HepG2 (cell line): ENCODE results near the gene RPGRIP1. TPM values are rescaled to one million over a fixed set of nuclear protein-coding genes. Genes with fewer than 3 reads are reported as not detected.
A peak's percentile ranks its signal among the peaks of the same experiment; 100 is the strongest.

Experiments used
- ATAC-seq: fragments of 200-7000 bp; cut with Tn5 transposase; 3 replicates; pipeline ENCODE4 v1.9.1; 2020; ENCODE audit warnings: mild to moderate bottlenecking, moderate library complexity
- BruUV-seq: library from RNA; stranded (reverse); fragments of 400-500 nt; replicated peaks from 2 replicates; lab custom pipeline; 2021; lab: Mats Ljungman, UMichigan
- CTCF ChIA-PET: fragments of 300-600 bp; formaldehyde crosslinking; extraction: SDS; loops from one replicate; lab custom pipeline; 2021; ENCODE audit warnings: low total read pairs, inconsistent platforms, low intra/inter-chr PET ratio; lab: Yijun Ruan, JAX
- POLR2A ChIA-PET: fragments of 350-600 bp; sonication (Branson Sonifier 250); formaldehyde crosslinking; loops from one replicate; lab custom pipeline; 2020; ENCODE audit warnings: antibody characterized with exemption, inconsistent platforms; lab: Yijun Ruan, JAX
- DNase-seq: peaks from one replicate; pipeline ENCODE4 v3.0.0-alpha.2; 2015; ENCODE audit warnings: low spot score
- FAIRE-seq: peaks from 3 replicates; lab custom pipeline; 2011; peaks lifted over from hg19 to GRCh38; lab: Jason Lieb, UNC
- H2AFZ ChIP-seq: one replicate; pipeline ENCODE4 v1.6.1; 2011; ENCODE audit warnings: low read length, inconsistent platforms
- H3K27ac ChIP-seq: fragments of 300-600 bp; 3 replicates; pipeline ENCODE4 v1.8.0; 2011; ENCODE audit warnings: mixed run types, mild to moderate bottlenecking, mixed read lengths, low read length, inconsistent platforms; ENCODE audit not compliant: insufficient read depth; ENCODE audit errors: extremely low read length
- H3K27me3 ChIP-seq, 2 experiments: fragments of 200-600 bp in 1 of 2; 2 replicates in 1 of 2; 3 replicates in 1 of 2; pipeline versions ENCODE4 v1.6.0 to v1.8.0; 2011; ENCODE audit warnings: low read length in 2 of 2, mild to moderate bottlenecking in 2 of 2, moderate library complexity in 2 of 2, inconsistent platforms in 1 of 2; ENCODE audit not compliant: insufficient read depth in 2 of 2, control insufficient read depth in 1 of 2
- H3K36me3 ChIP-seq, 2 experiments: fragments of 200-600 bp in 1 of 2; replicated peaks in 1 of 2; 2 replicates in 1 of 2; 3 replicates in 1 of 2; pipeline versions ENCODE4 v1.5.1 to v1.8.0; 2011; ENCODE audit warnings: low read length in 2 of 2, inconsistent platforms in 1 of 2; ENCODE audit not compliant: insufficient read depth in 2 of 2, control insufficient read depth in 1 of 2
- H3K4me1 ChIP-seq: 2 replicates; pipeline ENCODE4 v1.5.1; 2012; ENCODE audit warnings: low read length, inconsistent platforms; ENCODE audit not compliant: insufficient read depth
- H3K4me2 ChIP-seq: 2 replicates; pipeline ENCODE4 v1.6.0; 2011; ENCODE audit warnings: low read depth, low read length, inconsistent platforms
- H3K4me3 ChIP-seq, 3 experiments: fragments of 200-600 bp in 1 of 3; sonication (generic), shearing (Covaris generic) in 1 of 3; replicated peaks in 1 of 3; 2 replicates each; pipeline ENCODE4 v1.5.1; 2011 to 2016; ENCODE audit warnings: low read length in 3 of 3, inconsistent platforms in 2 of 3, low read depth in 2 of 3, mild to moderate bottlenecking in 2 of 3, control low read depth in 1 of 3, mixed read lengths in 1 of 3; ENCODE audit not compliant: insufficient read depth in 1 of 3
- H3K79me2 ChIP-seq: one replicate; pipeline ENCODE4 v1.6.1; 2011; ENCODE audit warnings: low read length, inconsistent platforms; ENCODE audit not compliant: insufficient read depth
- H3K9ac ChIP-seq: 2 replicates; pipeline ENCODE4 v1.6.0; 2011; ENCODE audit warnings: mild to moderate bottlenecking, low read depth, low read length, inconsistent platforms; ENCODE audit not compliant: insufficient read depth
- H3K9me3 ChIP-seq: 2 replicates; pipeline ENCODE4 v1.5.1; 2012; ENCODE audit warnings: mild to moderate bottlenecking, low read length
- H4K20me1 ChIP-seq: 2 replicates; pipeline ENCODE4 v1.6.0; 2011; ENCODE audit warnings: inconsistent platforms, mild to moderate bottlenecking, low read length, moderate library complexity; ENCODE audit not compliant: insufficient read depth
- ELF1 ChIP-seq: sonication (generic); formaldehyde crosslinking; IDR thresholded peaks from 2 replicates; pipeline ENCODE4 v1.4.0; 2020; ENCODE audit warnings: missing genetic modification reagents
- ELF3 ChIP-seq: IDR thresholded peaks from 2 replicates; pipeline ENCODE4 v1.6.1; 2016; ENCODE audit warnings: missing genetic modification reagents, missing compliant biosample characterization
- FOXJ3 ChIP-seq: sonication (generic); formaldehyde crosslinking; IDR thresholded peaks from 2 replicates; pipeline ENCODE4 v1.4.0; 2020; ENCODE audit warnings: missing genetic modification reagents, mild to moderate bottlenecking, borderline replicate concordance
- LCORL ChIP-seq, 2 experiments: fragments of 450-650 bp in 1 of 2; sonication (generic) in 1 of 2; formaldehyde crosslinking in 1 of 2; IDR thresholded peaks; 2 replicates each; pipeline versions ENCODE4 v1.5.0 to v1.6.1; 2017 to 2020; ENCODE audit warnings: antibody characterized with exemption in 1 of 2, missing genetic modification reagents in 1 of 2
- MIXL1 ChIP-seq: IDR thresholded peaks from 2 replicates; pipeline ENCODE4 v1.6.1; 2016
- MYNN ChIP-seq: sonication (generic); formaldehyde crosslinking; IDR thresholded peaks from 2 replicates; pipeline ENCODE4 v1.4.0; 2020; ENCODE audit warnings: mild to moderate bottlenecking, low read depth, missing genetic modification reagents
- SMAD3 ChIP-seq: sonication (generic); formaldehyde crosslinking; IDR thresholded peaks from 2 replicates; pipeline ENCODE4 v1.4.0; 2020; ENCODE audit warnings: missing genetic modification reagents
- SP140L ChIP-seq: sonication (generic); formaldehyde crosslinking; IDR thresholded peaks from 2 replicates; pipeline ENCODE4 v1.4.0; 2020; ENCODE audit warnings: missing genetic modification reagents, borderline replicate concordance
- ZNF563 ChIP-seq: sonication (generic); formaldehyde crosslinking; IDR thresholded peaks from 2 replicates; pipeline ENCODE4 v1.8.0; 2022; ENCODE audit warnings: mild to moderate bottlenecking, moderate library complexity, missing genetic modification reagents
- ZNF839 ChIP-seq: sonication (generic); formaldehyde crosslinking; IDR thresholded peaks from 2 replicates; pipeline ENCODE4 v1.4.0; 2020; ENCODE audit warnings: missing genetic modification reagents, mild to moderate bottlenecking, borderline replicate concordance
- WGBS: methylation state at CpG from one replicate; pipeline ENCODE4 v1.1.6; 2017; ENCODE audit warnings: low lambda C conversion rate; 5-methylcytosine and 5-hydroxymethylcytosine counted together
- in situ Hi-C: cut with HindIII; loops from 2 replicates; pipeline ENCODE4 v1.10.0; 2017; ENCODE audit warnings: low pct_unique_long_range_greater_than_20kb; ENCODE audit not compliant: extremely low pct_ligation_motif_present
- intact Hi-C: fragments of 100-400 bp; cut with micrococcal nuclease; formaldehyde crosslinking; loops from one replicate; pipeline ENCODE4 v1.10.0; 2022; ENCODE audit not compliant: unreplicated experiment
- polyA plus RNA-seq, 8 experiments: library from polyadenylated mRNA; depleted of rRNA in 3 of 8; stranded (reverse) in 7 of 8; unstranded in 1 of 8; fragments of >200 nt; fragmentation: Illumina TruSeq in 4 of 8; extraction: Trizol in 4 of 8; gene quantifications; 2 replicates each; pipeline versions ENCODE4 v1.2.1 to v1.2.3, GENCODE V29; 2011 to 2016; ENCODE audit warnings: low read depth in 4 of 8, missing spikeins in 1 of 8, mixed read lengths in 1 of 8; ENCODE audit not compliant: insufficient read depth in 1 of 8
- total RNA-seq, 5 experiments: library from RNA; depleted of rRNA; stranded (reverse); fragments of >200 nt; fragmentation: Illumina TruSeq; extraction: Trizol; gene quantifications; 2 replicates each; pipeline ENCODE4 v1.2.3, GENCODE V29; 2016; ENCODE audit warnings: low read depth in 1 of 5
- TF ChIP-seq, protein P1 (sequence below): IDR thresholded peaks from 2 replicates; pipeline ENCODE4 v1.6.1; 2016; ENCODE audit warnings: mild to moderate bottlenecking
- TF ChIP-seq, protein P2 (sequence below): sonication (generic); formaldehyde crosslinking; IDR thresholded peaks from 2 replicates; pipeline ENCODE4 v1.9.0; 2021; ENCODE audit warnings: missing genetic modification reagents, borderline replicate concordance
- TF ChIP-seq, protein P3 (sequence below): sonication (generic); formaldehyde crosslinking; IDR thresholded peaks from 2 replicates; pipeline ENCODE4 v1.5.0; 2020; ENCODE audit warnings: missing genetic modification reagents
- TF ChIP-seq, protein P4 (sequence below), 2 experiments: fragments of 450-650 bp in 1 of 2; sonication (generic) in 1 of 2; formaldehyde crosslinking; IDR thresholded peaks; 2 replicates each; pipeline versions ENCODE4 v1.5.0 to v1.8.0; 2020 to 2022; ENCODE audit warnings: mild to moderate bottlenecking in 1 of 2, missing genetic modification reagents in 1 of 2

Gene RPGRIP1
- total and polyA plus RNA-seq, 2 of the 13 experiments (the other 11 are each of a cell fraction or from before 2014, with no cell fraction given), result 0.13 to 1.1 TPM

DNA sequence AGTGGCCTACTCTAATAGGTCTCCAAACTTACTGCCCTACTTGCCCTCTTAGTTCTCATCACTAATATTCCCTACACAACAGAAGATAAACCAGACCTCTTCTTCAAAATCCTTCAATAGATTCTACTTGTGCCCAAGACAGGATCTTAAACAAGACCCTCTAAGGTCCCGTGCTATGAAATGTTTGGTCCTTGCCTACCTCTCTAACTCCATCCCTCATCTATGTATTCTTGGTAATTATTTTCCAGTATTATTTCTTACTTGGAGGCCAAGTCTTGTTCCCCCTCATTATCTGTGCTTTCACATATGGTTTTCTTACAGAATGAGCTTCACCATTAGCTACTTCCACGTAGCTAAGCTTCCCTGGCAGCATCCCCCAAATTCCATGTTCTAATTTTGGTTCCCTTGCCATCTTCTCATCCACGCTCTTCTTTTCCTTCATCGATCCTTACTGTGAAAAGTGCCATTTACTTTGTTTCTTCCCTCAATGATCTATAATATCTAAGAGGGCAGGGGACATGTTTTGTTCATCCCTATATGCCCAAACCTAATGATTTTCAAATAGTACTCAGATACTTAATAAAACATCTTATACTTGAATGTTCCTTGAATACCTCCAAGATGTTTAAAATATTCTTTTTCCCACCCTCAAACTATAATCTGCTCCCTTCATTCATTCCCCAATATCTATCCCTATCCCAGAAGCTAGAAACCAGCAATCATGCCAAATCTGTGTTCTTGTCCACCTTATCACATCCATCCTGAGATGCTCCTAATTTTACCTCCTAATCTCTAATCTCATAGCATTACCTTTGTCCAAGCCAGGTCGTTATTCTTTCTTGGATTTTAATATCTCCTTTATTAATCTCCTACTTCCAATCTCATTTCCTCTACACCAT lies 20.7 kb upstream of the RPGRIP1 start:
- no peak for FAIRE-seq
- Histone ChIP-seq H3K9me3 (no peaks in the 10 kb centered on the region), H3K4me2 (peak overlapping the region; percentile 38), H3K9ac (no peak overlapping the region), H3K27ac (no peak overlapping the region), H3K79me2 (peaks cover 98% of the 10 kb centered on the region), H2AFZ (no peak overlapping the region), H3K4me3 (peak overlapping the region in 1 of 3 experiments; percentile 0; a peak in 1 of 6 replicates), H4K20me1 (peaks cover 97% of the 10 kb centered on the region), H3K36me3 (peaks cover 26 to 90% of the 10 kb centered on the region in 2 experiments), H3K27me3 (no peaks in the 10 kb centered on the region), H3K4me1 (peaks cover 95% of the 10 kb centered on the region)
- POLR2A ChIA-PET, result interaction anchor here (1.0 kb wide), 2 partner anchors 9 to 50 kb away, joined by 3 to 4 read pairs; no protein-coding TSS in a partner anchor
- ATAC-seq, result no peak; the same call in 1 of the 3 replicates
- DNase-seq, result no peak
- WGBS, result 95% methylated on average over 5 of the region's 5 CpGs
- intact Hi-C loops, result no loop called here
- BruUV-seq, result TSS peak; percentile 10
- in situ Hi-C loops, result no loop called here
- CTCF ChIA-PET, result no interaction called here
- TF ChIP-seq ELF3 (CRISPR knock-in tag) (no peak), MIXL1 (CRISPR knock-in tag) (no peak), ZNF839 (CRISPR knock-in tag) (no peak), ELF1 (no peak), LCORL (IDR thresholded peaks at IDR 0.05) (no peak), LCORL (CRISPR knock-in tag; IDR thresholded peaks at IDR 0.05) (no peak), SMAD3 (CRISPR knock-in tag) (no peak), SP140L (CRISPR knock-in tag) (0 out of 2 replicates have a peak, but pooled peaks have one; percentile 10), ZNF563 (CRISPR knock-in tag) (no peak), MYNN (no peak), FOXJ3 (CRISPR knock-in tag) (no peak)
- TF ChIP-seq, protein P1, sequence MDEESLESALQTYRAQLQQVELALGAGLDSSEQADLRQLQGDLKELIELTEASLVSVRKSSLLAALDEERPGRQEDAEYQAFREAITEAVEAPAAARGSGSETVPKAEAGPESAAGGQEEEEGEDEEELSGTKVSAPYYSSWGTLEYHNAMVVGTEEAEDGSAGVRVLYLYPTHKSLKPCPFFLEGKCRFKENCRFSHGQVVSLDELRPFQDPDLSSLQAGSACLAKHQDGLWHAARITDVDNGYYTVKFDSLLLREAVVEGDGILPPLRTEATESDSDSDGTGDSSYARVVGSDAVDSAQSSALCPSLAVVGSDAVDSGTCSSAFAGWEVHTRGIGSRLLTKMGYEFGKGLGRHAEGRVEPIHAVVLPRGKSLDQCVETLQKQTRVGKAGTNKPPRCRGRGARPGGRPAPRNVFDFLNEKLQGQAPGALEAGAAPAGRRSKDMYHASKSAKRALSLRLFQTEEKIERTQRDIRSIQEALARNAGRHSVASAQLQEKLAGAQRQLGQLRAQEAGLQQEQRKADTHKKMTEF, result no peak
- TF ChIP-seq, protein P2, sequence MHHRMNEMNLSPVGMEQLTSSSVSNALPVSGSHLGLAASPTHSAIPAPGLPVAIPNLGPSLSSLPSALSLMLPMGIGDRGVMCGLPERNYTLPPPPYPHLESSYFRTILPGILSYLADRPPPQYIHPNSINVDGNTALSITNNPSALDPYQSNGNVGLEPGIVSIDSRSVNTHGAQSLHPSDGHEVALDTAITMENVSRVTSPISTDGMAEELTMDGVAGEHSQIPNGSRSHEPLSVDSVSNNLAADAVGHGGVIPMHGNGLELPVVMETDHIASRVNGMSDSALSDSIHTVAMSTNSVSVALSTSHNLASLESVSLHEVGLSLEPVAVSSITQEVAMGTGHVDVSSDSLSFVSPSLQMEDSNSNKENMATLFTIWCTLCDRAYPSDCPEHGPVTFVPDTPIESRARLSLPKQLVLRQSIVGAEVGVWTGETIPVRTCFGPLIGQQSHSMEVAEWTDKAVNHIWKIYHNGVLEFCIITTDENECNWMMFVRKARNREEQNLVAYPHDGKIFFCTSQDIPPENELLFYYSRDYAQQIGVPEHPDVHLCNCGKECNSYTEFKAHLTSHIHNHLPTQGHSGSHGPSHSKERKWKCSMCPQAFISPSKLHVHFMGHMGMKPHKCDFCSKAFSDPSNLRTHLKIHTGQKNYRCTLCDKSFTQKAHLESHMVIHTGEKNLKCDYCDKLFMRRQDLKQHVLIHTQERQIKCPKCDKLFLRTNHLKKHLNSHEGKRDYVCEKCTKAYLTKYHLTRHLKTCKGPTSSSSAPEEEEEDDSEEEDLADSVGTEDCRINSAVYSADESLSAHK (CRISPR knock-in tag), result no peak
- TF ChIP-seq, protein P3, sequence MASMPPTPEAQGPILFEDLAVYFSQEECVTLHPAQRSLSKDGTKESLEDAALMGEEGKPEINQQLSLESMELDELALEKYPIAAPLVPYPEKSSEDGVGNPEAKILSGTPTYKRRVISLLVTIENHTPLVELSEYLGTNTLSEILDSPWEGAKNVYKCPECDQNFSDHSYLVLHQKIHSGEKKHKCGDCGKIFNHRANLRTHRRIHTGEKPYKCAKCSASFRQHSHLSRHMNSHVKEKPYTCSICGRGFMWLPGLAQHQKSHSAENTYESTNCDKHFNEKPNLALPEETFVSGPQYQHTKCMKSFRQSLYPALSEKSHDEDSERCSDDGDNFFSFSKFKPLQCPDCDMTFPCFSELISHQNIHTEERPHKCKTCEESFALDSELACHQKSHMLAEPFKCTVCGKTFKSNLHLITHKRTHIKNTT (CRISPR knock-in tag), result no peak
- TF ChIP-seq, protein P4, sequence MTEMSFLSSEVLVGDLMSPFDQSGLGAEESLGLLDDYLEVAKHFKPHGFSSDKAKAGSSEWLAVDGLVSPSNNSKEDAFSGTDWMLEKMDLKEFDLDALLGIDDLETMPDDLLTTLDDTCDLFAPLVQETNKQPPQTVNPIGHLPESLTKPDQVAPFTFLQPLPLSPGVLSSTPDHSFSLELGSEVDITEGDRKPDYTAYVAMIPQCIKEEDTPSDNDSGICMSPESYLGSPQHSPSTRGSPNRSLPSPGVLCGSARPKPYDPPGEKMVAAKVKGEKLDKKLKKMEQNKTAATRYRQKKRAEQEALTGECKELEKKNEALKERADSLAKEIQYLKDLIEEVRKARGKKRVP (CRISPR knock-in tag; IDR thresholded peaks at IDR 0.05), result peak in 1 of 2 experiments; percentile 44; a peak in 2 of 4 replicates
